ENCODE results near the gene PARVG.

The PARVG gene

DNA sequence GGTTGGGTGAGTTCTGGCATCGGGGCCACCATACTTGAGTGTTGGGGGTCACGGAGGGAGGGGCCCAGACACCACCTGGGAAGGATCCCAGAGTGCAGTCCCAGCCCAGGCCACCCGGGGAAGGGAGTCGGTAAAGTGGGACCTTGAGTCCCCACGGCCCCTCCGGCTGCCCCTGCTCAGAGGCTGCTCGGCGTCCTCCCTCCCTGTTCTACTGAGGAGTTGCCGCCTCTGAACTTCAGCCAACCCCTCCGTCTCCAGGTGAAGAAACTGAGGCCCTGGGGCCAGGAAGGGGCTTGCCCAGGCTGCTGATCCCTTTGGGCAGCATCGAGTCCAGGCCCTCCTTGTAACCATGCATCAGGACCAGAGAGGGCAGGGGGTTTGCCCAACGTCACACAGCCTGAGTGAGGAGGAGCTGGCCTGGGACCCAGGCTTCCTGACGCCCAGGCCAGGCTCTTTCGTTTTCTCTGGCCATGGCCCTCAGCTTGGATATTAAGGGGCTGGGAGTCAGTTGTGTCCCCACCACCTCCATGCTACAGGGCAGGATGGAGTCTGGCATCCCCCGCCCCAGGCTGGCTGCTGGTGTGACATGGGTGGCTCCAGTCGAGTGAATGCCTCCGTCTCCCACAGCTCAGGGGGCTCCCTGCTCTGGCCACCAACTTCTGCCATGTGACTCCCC lies 1.3 kb downstream of the PARVG start:
- no peak for DNase-seq

DNA sequence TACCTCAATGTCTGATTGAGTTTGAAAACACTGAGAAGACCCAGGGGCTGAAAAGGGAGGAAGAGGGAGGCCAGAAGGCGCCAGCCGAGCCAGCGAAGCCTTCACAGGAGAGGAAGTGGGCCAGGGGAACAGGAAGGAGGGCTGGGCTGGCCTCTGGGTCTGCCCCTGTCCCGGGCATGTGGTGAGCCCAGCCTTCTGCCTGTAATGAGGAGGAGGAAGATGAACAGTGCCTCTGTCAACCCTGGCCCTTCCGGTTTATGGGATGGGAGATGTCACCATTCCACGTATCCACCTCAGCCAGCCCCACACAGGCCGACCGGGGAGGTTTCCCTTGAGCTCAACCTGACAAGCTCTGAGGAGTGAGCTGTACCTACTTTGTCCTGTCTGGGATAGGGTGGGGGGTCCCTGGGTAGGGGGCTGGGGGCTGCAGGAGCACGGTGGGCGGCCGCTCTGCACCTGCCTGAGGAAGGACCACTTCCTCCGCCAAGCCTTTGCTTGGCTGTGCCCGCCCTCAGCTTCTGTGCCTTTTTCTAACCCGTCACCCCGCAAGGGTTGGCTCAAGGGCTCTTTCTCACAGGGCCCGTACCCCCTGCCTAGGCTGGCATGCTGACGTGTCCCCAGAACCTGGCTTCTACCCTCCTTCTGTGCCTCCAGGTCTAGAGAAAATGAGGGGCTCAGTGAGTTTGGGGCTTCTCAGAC lies 2.0 kb downstream of the PARVG start:
- peak; percentile 63 for DNase-seq

DNA sequence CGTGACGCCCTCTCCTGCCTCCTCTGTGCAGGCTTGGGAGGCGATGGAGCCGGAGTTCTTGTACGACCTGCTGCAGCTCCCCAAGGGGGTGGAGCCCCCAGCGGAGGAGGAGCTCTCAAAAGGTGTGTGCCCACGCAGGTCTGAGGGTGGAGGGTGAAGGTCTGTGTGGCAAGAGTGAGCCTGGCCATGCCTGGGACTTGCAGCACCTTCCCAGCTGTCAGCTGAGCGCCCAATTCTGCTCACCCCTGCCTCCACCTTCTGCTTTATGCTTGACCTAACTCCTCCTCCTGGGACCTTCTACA lies 2.5 kb downstream of the PARVG start:
- DNase-seq = no peak

DNA sequence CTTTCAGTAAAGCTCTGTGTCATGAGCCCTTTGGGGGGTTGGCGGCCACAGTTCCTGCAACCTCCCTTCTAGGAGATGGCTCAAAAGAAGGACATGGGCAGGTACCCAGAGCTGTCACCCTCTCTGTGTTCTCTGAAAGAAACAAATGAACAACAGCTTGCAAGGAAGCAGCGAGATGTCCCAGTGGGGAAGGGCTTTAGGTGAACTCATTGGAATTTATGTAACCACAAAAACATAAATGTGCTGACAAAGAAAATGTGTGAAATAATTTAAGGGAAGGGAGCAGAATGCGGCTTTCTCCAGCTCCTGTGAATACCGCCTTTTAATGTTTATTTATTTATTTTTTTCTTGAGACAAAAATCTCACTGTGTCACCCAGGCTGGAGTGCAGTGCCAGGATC lies 3.3 kb downstream of the PARVG start:
- no peak for DNase-seq

DNA sequence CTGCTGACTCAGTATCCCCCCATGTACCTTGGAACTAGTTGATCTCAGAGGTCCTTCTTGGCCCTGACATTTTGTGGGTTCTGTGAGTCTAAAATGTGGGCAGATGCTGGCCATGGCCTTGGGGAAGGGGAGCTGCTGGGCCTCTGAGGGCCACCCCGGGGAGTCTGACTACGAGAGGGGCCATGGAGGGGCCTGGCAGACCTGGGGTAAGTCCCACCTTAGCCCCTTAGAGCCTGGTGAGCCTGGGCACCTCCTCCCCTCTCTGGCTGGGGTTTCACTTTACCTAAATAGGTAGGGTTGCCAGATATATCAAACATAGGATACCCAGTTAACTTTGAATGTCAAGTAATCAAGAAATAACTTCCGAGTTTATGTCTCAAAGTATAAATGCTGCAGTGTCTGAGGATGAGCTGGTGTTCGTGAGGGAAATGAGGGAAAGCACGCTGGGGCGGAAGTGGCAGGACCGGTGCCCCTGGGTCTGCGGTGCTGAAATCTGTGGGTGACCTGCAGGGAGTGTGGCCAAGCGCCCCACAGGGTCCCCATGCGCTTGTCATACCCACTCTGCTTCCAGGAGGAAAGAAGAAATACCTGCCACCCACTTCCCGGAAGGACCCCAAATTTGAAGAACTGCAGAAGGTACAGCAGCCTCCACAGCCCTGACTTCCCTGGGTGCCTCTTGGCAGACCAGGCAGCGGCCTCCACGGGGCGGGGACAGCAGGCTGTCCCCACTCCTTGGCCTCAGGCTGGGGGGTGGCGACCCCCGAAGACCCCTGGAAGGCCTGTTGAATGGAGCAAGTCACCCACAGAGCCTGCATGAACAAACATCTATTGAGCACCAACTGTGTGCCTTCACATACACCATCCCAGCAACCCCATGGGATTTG lies 4.8 kb downstream of the PARVG start:
- no peak for DNase-seq

DNA sequence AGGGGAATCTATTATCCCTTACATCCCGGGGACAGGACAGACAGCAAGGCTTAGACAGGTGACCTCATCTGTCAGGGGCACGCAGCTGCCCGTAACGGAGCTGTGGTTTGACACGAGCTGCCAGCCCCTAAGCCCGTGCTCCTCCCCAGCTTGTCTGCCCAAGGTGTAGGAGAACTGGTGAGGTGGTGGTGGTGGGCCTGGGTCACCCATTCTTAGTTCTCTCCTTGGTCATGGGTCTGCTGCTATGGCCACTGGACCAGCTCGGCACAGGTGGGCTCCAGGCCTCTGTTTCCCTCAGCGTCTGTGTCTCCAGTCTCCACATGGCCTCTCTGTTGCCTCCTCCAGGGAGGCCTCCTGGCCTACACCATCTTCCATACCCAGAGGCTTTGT lies 5.4 kb downstream of the PARVG start:
- DNase-seq = no peak

DNA sequence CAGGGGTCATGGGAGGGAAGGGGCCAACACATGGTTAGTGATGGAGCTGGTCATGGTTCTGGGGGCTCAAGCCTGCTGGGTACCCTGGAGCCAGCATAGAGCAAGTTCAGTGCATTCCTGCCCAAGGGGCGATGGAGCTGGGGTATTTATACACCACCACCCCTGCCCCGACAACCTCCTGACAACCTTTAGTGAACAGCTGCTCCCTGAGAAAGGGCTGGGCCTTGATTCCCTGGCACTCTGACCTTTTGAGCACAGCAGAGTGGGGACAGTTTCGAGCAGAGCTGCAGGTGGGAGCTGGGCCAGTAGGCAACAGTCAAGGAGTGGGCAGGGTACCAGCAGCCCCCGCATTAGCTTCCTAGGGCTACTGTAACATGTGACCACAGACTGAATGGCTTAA lies 6.0 kb downstream of the PARVG start:
- DNase-seq = no peak

DNA sequence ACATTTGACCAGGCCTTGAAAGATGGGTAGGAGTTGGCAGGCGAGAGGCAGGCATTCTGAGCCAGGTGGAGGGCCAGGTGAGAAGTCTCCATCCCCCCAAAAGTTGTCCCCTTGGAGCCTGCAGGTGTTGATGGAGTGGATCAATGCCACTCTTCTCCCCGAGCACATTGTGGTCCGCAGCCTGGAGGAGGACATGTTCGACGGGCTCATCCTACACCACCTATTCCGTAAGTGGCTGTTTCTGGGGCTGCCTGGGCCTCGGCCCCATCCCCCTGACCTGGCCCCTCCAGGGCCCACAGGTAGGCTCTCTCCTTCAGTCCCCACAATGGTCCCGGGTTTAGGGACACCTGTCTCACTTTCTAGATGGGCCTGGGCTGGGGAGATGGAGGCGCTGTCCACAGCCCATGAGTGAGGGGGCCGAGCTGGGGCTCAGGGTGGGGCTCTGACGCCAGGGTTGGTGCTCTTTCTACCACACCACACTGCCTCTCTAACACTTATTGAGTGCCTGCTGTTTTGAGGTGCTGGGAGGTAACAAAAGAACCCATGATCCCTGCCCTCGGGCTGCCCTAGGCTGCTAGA lies 7.0 kb downstream of the PARVG start:
- no peak for DNase-seq

DNA sequence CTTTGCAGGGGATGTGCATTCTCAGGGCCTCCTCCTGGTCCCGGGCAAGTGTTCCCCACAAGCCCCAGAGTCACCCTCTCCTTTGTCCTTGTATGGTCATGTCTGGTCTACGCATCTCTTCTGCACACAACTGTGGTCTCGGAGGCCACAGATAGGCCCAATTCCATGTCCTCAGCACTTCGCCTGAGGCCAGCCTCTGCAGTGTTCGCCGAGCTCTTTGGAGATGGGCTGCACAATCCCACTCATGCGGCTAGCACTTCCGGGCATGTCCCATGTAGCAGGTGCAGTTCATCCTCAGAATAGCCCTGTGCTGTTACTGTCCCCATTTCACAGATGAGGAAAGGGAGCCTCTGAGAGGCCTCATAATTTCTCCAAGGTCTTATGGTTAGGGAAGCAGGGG lies 7.6 kb downstream of the PARVG start:
- no peak for DNase-seq

DNA sequence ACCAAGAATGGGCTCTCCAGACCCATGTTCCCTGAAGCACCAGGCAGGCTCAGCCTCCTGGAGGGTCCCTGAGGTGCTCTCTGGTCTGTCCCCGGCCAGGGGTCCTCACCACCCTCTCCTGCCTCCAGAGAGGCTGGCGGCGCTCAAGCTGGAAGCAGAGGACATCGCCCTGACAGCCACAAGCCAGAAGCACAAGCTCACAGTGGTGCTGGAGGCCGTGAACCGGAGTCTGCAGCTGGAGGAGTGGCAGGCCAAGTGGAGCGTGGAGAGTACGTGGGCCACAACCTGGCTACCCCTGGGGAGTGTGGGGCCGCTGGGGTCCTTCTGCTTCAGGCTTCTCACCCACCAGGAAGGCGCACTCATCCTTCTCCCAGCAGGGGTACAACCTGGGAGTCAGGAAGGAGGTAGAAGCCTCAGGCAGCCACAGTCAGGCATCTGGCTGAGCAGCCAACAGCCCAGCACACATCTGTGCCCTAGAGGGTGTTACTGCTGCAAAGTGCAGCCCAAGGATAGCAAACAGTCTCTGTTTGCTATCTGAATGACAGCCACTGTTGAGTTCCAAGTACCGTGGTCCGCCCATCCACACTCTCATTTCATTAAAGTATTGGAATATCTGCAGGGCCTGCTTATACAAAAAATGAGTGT lies 8.4 kb downstream of the PARVG start:
- no peak for DNase-seq

DNA sequence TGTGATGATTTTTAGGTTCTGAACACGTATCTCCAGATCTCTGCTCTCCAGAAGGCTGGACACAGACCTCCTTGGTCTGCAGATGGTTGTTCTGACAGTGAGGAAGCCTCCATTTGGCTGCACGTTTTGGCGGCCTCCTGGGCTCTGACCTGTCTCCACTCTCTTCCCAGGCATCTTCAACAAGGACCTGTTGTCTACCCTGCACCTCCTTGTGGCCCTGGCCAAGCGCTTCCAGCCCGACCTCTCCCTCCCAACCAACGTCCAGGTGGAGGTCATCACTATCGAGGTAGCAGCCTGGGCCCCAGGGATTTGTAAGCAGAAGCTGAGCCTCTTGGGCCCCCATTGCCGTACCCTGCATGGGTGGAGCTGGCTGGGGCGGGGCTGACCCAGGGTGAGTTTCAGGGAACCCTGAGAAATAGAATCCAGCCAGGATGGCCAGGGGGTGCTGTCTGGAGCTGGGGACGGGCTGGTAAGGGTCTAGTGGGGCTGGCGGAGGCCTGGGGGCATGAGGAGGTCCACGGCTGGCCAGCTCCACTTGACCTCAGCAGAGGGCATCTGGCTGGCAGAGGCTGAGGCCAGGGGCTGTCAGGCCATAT lies 9.8 kb downstream of the PARVG start:
- DNase-seq = no peak

DNA sequence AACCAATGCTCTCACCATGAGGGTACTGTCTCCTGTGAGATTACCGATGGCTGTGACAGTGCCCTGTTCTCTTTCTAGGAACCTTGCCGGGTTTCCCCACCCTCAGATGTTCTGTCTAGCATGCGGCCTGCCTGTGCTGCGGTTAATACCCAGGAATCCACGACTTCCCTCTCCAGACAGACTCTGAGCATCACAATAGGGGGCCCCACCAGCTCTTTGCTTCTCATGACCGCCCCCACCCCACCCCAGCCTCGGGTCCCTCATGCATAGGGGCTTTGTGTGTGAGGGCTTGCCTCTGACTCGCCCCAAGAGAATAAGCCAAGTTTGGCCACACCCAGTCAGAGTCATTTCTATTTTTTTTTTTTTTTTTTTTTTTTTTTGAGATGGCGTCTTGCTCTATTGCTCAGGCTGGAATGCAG lies 10.3 kb downstream of the PARVG start:
- DNase-seq = peak; percentile 25

DNA sequence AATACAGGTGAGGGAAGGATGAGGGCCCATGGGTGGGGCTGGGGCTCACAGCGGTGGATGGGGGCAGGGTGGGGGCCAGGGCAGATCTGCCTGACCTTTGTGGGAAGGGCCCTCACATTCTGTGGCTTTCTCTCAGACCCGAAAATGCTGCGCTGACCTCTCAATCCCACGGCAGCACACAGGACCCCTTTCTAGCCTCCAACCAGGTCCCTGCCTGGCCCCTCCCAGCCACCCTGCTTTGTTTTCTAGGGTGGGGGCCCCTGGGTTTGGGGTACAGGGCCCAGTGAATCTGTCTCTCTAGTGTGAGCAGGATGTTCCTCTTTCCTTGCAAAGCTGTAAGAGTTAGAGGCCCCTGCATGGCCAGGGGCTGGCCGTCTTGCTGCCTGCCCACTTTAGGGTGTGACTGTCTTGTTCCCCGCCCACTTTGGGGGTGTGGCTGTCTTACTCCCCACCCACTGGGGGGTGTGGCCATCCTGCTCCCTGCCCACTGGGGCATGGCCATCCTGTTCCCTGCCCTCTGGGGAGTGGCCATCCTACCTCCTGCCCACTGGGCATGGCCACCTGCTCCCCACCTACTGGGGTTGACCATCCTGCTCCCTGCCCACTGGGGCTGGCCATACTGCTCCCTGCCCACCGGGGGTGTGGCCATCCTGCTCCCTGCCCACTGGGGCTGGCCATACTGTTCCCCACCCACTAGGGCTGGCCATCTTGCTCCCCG lies 11.5 kb downstream of the PARVG start:
- peak; percentile 53 for DNase-seq

DNA sequence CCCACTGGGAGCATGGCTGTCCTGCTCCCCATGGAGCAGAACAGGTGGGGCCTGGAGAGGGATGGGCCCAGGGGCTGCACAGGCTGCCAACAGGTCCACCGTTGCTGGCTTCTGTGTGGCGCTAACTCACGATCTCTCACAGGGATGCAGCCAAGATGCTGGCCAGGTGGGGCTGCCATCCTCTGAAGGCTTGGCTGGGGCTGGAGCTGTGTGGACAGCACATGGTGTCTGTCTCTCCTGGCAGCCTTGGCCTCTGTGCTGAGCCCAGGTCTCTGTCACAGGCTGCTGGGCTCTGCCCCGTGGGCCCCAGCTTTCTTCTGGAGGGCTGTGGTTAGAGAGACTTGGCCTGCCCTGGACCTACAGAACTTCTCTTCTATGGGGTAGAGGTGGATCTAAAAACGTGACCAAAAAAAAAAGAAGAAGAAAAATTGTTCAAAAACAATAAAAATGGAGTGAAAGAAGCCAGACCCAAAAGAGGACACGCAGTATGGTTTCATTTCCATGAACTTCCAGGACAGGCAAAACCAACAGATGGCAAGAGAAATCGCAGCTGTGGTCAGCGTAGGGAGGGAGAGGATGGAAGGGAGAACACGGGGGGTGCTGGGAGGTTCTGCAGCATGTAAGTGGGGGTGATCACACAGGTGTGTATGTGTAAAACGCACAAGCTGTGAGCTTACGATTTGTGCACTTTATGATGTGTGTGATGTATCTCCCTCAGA lies 12.2 kb downstream of the PARVG start:
- no peak for DNase-seq

DNA sequence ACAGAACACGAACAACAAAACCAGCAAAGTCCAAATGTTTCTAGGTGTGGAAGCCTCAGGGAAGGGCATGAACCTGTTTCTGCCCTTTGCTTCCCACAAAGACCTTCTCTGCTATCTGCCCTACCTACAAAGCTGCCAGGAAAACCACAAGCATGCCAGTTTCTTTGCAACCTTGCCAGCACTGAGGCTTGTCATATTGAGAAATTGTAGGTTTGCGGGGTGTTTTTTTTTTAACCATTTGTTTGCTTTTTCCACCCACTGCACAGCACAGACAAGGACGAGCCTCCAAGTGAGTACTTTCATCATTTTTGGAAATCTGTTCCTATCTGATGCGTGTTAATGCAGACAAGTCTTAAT lies 12.8 kb downstream of the PARVG start:
- DNase-seq = no peak

DNA sequence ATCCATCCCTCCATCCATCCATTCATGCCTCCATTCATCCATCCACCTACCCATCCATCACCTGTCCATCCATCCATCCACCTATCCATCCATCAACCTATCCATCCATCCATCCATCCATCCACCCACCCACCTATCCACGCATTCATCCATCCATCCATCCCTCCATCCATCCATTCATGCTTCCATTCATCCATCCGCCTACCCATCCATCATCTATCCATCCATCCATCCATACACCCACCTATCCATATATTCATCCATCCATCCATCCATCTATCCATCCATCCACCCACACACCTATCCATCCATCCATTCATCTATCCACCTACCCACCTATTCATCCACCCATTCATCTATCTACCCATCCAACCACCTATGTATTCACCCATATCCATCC lies 13.8 kb downstream of the PARVG start:
- no peak for DNase-seq

DNA sequence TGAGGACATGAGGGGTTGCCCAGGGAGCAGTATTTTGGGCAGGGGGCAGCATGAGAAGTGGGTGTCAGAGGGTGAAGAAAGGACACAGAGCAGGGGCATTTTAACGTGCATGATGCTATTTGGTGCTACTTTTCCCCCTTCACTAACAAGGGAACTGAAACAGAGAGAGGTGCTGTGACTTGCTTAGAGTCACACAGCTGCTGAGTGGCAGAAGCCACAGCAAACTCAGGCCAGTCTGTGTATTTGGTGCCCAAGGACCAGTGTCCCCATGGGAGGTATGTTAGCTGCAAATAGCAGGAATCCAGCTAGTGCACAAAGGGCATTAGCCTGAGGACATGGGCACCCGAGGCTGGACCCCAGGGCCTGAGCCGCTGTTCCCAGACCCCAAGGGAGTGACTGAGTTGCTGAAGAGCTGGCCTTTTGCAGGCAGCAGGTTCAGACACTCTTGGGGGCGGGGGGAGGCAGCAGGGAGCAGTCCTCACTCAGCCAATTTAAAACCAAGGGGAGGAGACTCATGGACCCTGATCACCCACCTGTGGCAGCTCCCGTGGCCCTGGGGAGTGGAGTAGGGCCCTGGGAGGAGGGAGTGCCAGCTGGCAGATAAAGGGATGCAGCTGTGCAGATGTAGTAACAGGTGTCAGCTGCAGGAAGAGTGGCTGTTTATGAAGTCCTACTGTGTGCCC lies 14.6 kb downstream of the PARVG start:
- no peak for DNase-seq

DNA sequence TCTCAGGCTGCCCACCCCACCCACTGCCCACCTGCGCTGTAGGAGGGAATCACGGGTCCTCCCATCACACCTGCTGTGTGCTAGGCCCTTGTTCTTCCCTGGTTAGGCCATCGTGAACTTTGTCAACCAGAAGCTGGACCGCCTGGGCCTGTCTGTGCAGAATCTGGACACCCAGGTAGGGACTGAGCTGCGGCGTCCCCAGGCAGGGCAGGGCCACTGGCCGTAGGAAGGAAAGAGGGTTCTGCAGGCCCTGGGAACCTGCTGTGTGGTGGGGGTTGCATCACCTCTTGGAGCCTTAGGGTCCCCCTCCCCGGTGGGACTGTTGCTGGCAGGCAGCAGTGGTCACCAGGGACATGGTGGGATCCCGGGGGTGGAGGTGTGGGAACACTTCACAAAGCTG lies 15.5 kb downstream of the PARVG start:
- DNase-seq = no peak

DNA sequence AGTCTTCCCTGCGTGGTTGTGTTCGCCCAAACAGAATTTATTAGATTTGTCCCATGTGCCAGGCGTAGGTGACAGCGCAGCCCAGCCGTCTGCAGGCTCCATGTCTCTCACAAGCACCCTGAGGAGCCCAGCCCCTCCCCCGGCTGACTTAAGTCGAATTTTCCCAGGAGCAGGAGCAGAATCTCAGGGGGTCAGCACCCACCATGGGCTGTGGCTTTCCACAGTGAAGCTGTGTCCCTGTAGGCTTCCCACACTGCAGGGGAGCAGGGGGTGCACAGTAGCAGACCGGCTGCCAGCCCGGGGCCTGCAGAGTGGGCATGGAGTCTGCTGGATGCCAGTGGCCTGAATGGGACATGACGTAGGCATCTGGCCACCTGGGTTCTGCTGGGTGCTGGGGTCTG lies 16.0 kb downstream of the PARVG start:
- DNase-seq = no peak

DNA sequence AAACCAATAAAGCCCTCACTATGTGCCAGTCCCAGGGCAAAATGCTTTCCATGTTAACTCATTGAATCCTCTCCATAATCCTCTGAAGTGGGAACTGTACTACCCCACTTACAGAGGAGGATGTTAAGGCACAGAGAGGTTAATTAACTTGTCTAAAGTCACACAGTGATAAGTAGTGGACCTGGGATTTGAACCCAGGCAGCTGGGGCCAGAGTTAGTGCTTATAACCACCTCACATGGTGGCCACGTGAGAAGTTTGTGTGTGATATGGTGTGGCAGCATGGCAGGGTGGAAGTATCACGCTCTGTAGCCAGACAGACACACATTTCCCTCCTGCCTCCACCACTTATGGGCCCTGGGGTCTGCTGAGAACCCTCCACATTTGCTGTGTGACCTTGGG lies 16.5 kb downstream of the PARVG start:
- no peak for DNase-seq

DNA sequence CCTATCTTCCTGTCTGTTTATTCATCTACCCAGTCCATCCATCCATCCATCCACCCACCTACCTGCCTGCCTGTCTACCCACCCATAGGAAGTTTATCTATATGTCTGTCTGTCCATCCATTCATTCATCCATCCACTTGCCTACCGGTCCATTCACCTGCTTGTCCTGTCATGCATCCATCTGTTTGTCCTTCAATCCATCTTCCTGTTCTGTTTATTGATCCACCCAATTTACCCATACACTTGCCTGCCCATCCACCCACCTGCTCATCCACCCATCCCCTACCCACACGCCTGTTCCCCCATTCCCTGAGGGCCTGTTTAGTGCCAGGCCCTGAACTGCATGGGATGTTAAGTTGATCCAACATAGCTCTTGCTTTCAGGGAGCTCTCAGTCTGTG lies 18.4 kb downstream of the PARVG start:
- no peak for DNase-seq

Data from CD4-positive, alpha-beta T cell treated with Interleukin-21 for 1 hour (primary cell).